HEK293T (cell line): ENCODE measurements around the gene ZNF777.
"Not testable (repeated sequence)": the region's sequence is repeated elsewhere in the genome, so short reads cannot be mapped to it uniquely, and the experiment has no call there.

ENCODE experiments used
- CTCF ChIA-PET: fragments of 350-600 bp; formaldehyde crosslinking; extraction: SDS; loops from one replicate; lab custom pipeline; 2021; ENCODE audit warnings: antibody characterized with exemption, inconsistent platforms; lab: Yijun Ruan, JAX
- POLR2A ChIA-PET: fragments of 350-600 bp; formaldehyde crosslinking; extraction: SDS; loops from one replicate; lab custom pipeline; 2020; ENCODE audit warnings: antibody characterized with exemption, inconsistent platforms; lab: Yijun Ruan, JAX
- DNase-seq: peaks from one replicate; pipeline ENCODE4 v3.0.0; 2012; ENCODE audit warnings: mixed read lengths; ENCODE audit errors: extremely low spot score
- ARNT ChIP-seq: fragments of 450-650 bp; IDR thresholded peaks from 2 replicates; pipeline ENCODE4 v1.6.1; 2017; ENCODE audit warnings: mild to moderate bottlenecking
- CTBP1 ChIP-seq: fragments of 450-650 bp; IDR thresholded peaks from 2 replicates; pipeline ENCODE4 v1.6.1; 2016; ENCODE audit warnings: borderline replicate concordance
- ELF4 ChIP-seq: fragments of 450-650 bp; IDR thresholded peaks from 2 replicates; pipeline ENCODE4 v1.6.1; 2017; ENCODE audit warnings: antibody characterized with exemption
- FOXA1 ChIP-seq: fragments of 450-650 bp; IDR thresholded peaks from 2 replicates; pipeline ENCODE4 v1.6.1; 2016; ENCODE audit warnings: mild to moderate bottlenecking
- FOXK2 ChIP-seq: fragments of 450-650 bp; IDR thresholded peaks from 2 replicates; pipeline ENCODE4 v1.6.1; 2016; ENCODE audit warnings: mild to moderate bottlenecking
- FOXM1 ChIP-seq: fragments of 450-650 bp; IDR thresholded peaks from 2 replicates; pipeline ENCODE4 v1.6.1; 2017; ENCODE audit warnings: mild to moderate bottlenecking, borderline replicate concordance
- HDGF ChIP-seq: fragments of 450-650 bp; IDR thresholded peaks from 2 replicates; pipeline ENCODE4 v1.6.1; 2017; ENCODE audit warnings: antibody characterized with exemption, borderline replicate concordance
- L3MBTL2 ChIP-seq: fragments of 450-650 bp; conservative IDR thresholded peaks from 2 replicates; pipeline ENCODE4 v1.6.1; 2016; ENCODE audit warnings: mild to moderate bottlenecking
- LEF1 ChIP-seq: fragments of 450-650 bp; IDR thresholded peaks from 2 replicates; pipeline ENCODE4 v1.6.1; 2017; ENCODE audit warnings: mild to moderate bottlenecking, borderline replicate concordance
- NFRKB ChIP-seq: fragments of 450-650 bp; IDR thresholded peaks from 2 replicates; pipeline ENCODE4 v1.6.1; 2016; ENCODE audit warnings: mild to moderate bottlenecking, moderate library complexity
- PKNOX1 ChIP-seq: fragments of 450-650 bp; IDR thresholded peaks from 2 replicates; pipeline ENCODE4 v1.6.1; 2016
- SP1 ChIP-seq: fragments of 450-650 bp; IDR thresholded peaks from 2 replicates; pipeline ENCODE4 v1.6.1; 2017
- SUZ12 ChIP-seq: fragments of 450-650 bp; IDR thresholded peaks from 2 replicates; pipeline ENCODE4 v1.6.1; 2016; ENCODE audit warnings: mild to moderate bottlenecking
- TARDBP ChIP-seq: fragments of 450-650 bp; IDR thresholded peaks from 2 replicates; pipeline ENCODE4 v1.6.1; 2016
- ZNF384 ChIP-seq: fragments of 450-650 bp; IDR thresholded peaks from 2 replicates; pipeline ENCODE4 v1.6.1; 2016

Gene ZNF777

GRCh38 chr7:149404825-149405224 is 56.0 kb downstream of the ZNF777 start:
- no peak for DNase-seq
- ChIA-PET POLR2A (no interaction called here), CTCF (no interaction called here)
- no peak for TF ChIP-seq ZNF384
- TF ChIP-seq FOXA1 = no peak
- TF ChIP-seq ELF4 = no peak
- TF ChIP-seq HDGF = no peak
- TF ChIP-seq TARDBP = no peak
- TF ChIP-seq SP1 = no peak
- TF ChIP-seq FOXM1 = no peak
- no peak for TF ChIP-seq LEF1

- POLR2A ChIA-PET = no interaction called here
- no peak for DNase-seq
- TF ChIP-seq ARNT = no peak
- no peak for TF ChIP-seq NFRKB
- CTCF ChIA-PET = no interaction called here
Measured at GRCh38 chr7:149404396-149404795, 56.5 kb downstream of the ZNF777 start.

GRCh38 chr7:149398195-149398820 is 62.6 kb downstream of the ZNF777 start:
- ChIA-PET CTCF (no interaction called here), POLR2A (interaction anchor here (1.0 kb wide), 1 partner anchor 113 kb away, joined by 3 read pairs; no protein-coding TSS in a partner anchor)
- no peak for TF ChIP-seq HDGF
- no peak for TF ChIP-seq L3MBTL2
- no peak for TF ChIP-seq ELF4
- no peak for TF ChIP-seq LEF1
- no peak for TF ChIP-seq PKNOX1
- no peak for TF ChIP-seq FOXK2
- TF ChIP-seq FOXA1 = no peak
- no peak for TF ChIP-seq SUZ12
- TF ChIP-seq CTBP1 = no peak
- no peak for TF ChIP-seq NFRKB
- DNase-seq = no peak

- POLR2A ChIA-PET = no interaction called here
- CTCF ChIA-PET = no interaction called here
- no peak for DNase-seq
- TF ChIP-seq ARNT = no peak
- no peak for TF ChIP-seq SP1
- no peak for TF ChIP-seq ZNF384
- TF ChIP-seq FOXK2 = no peak
- TF ChIP-seq ELF4 = no peak
Measured at GRCh38 chr7:149397470-149398043, 63.3 kb downstream of the ZNF777 start.

- DNase-seq, POLR2A ChIA-PET: not testable (repeated sequence)
- CTCF ChIA-PET = interaction anchor here (0.7 kb wide), 1 partner anchor 18 kb away, joined by 3 read pairs; no protein-coding TSS in a partner anchor
Measured at GRCh38 chr7:149388550-149389335, 72.1 kb downstream of the ZNF777 start.

- DNase-seq, POLR2A ChIA-PET, CTCF ChIA-PET: not testable (repeated sequence)
Measured at GRCh38 chr7:149386514-149386913, 74.3 kb downstream of the ZNF777 start.

GRCh38 chr7:149385195-149385950 is 75.5 kb downstream of the ZNF777 start:
- POLR2A ChIA-PET = no interaction called here
- TF ChIP-seq L3MBTL2 = no peak
- no peak for TF ChIP-seq FOXA1
- TF ChIP-seq FOXK2 = no peak
- TF ChIP-seq FOXM1 = no peak
- no peak for TF ChIP-seq NFRKB
- TF ChIP-seq SP1 = no peak
- no peak for TF ChIP-seq SUZ12
- TF ChIP-seq CTBP1 = no peak
- TF ChIP-seq TARDBP = no peak
- no peak for TF ChIP-seq HDGF
- TF ChIP-seq LEF1 = no peak
- TF ChIP-seq ARNT = no peak
- no peak for TF ChIP-seq ZNF384
- CTCF ChIA-PET = no interaction called here
- no peak for DNase-seq
